Measurements from ENCODE around the gene CLIC4.
"Not testable (repeated sequence)": the region's sequence is repeated elsewhere in the genome, so short reads cannot be mapped to it uniquely, and the experiment has no call there.

Gene CLIC4

GRCh38 chr1:24748191-24749121 lies 3.2 kb downstream of the CLIC4 start:
- no peak for DNase-seq

DNA sequence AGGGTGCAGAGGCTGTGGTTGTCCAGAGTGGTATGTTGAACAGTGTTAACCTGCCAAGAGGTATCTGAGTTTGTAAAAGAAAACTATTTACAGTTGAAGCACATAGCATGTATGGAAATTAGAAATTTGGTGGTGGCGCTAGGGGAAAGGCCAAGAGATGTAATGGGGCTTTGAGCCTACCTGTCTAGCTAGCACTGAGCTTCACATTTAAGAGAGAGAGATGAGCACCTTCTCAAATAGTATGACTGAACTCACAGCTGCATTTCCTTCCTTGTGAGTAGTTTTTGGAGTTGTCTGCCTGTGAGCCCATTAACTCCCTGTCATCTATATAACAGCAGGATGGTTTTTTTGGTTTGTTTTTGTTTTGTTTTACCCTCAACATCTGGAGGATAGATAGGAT lies 4.0 kb downstream of the CLIC4 start:
- no peak for DNase-seq

DNA sequence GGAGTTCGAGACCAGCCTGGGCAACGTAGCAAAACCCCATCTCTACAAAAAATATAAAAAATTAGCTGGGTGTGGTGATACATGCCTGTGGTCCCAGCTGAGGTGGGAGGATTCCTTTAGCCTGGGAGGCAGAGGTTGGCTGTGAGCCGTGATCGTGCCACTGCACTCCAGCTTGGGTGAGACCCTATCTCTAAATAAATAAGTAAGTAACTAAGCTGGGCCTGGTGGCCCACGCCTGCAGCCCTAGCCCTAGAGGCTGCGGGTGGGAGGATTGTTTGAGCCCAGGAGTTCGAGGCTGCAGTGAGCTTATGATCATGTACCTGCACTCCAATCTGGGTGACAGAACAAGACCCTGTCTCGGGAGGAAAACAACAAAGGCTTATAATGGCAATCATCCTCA lies 4.6 kb downstream of the CLIC4 start:
- no peak for DNase-seq

- DNase-seq = no peak
Measured at GRCh38 chr1:24751833-24752232, 6.6 kb downstream of the CLIC4 start.

- no peak for DNase-seq
Measured at GRCh38 chr1:24752305-24752704, 7.1 kb downstream of the CLIC4 start.

GRCh38 chr1:24754229-24754628 lies 9.0 kb downstream of the CLIC4 start:
- DNase-seq = no peak

DNA sequence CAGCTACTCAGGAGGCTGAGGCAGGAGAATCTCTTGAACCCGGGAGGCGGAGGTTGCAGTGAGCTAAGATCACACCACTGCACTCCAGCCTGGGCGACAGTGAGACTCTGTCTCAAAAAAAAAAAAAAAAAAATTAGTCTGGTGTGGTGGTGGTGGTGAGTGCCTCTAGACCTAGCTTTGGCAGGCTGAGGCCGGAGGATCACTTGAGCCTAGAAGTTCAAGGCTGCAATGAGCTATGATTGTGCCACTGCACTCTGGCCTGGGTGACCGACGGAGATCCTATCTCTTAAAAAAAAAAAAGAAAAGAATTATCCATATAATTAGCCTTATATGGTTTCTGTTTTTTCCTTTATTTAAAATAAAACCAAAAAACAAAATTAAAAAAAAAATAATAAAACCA lies 10.1 kb downstream of the CLIC4 start:
- DNase-seq = not testable (repeated sequence)

DNA sequence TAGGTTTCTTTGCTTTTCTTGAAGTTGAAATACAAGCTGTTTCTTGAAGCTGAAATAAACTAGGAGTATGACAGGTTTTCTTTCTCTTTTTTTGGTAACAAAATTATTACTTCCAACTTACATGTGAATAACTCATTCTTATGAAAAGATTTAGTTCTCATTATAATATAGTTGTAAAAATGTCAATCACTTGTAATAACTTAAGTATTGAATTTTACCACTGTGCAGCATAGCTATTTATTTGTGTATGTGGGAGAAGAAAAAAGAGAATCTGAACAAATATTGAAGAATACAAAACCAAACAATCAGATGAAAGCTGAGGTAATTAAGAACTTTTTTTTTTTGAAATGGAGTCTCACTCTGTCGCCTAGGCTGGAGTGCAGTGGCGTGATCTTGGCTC lies 11.1 kb downstream of the CLIC4 start:
- DNase-seq = no peak

- DNase-seq = no peak
Measured at GRCh38 chr1:24759492-24759891, 14.2 kb downstream of the CLIC4 start.

- no peak for DNase-seq
Measured at GRCh38 chr1:24761582-24761981, 16.3 kb downstream of the CLIC4 start.

DNA sequence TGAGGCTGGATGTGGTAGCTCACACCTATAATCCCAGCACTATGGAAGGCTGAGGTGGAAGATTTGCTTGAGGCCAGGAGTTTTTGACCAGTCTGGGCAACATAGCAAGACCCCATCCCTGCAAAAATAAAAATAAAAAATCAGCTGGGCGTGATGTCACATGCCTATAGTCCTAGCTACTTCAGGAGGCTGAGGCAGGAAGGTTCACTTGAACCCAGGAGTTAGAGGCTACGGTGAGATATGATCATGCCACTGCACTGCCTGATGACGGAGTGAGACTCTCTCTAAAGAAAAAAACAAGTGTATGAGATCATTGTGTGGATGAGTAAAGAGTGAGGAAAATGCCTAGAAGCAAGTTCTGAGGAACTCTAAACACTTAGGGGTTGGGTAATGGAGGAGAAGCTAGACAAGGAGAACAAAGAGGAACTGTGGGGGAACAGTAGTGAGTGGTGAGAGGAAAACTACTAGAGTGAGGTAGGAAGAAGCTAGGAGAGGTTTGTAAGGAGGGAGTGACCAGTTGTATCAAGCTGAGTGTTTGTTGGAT lies 17.0 kb downstream of the CLIC4 start:
- DNase-seq = no peak

DNA sequence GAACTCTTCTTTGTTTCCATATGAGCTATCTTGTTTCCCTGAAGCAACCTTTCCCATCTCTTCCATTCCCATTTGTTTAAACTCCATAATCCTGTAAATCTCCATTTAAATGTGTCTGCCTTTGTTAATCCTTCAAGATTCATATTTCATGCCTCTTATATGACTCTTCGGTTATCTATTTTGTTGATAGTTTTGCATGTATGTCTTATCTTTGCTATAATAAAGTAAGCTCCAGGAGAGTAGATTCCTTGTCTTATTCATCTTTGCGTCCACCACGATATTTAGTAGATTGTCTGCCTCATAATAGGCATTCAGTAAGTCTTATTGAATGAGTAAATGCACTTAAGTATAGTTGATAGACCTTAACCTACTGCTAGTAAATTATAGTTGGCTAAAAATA lies 18.4 kb downstream of the CLIC4 start:
- no peak for DNase-seq

GRCh38 chr1:24764439-24764838 lies 19.2 kb downstream of the CLIC4 start:
- no peak for DNase-seq

GRCh38 chr1:24764848-24765247 lies 19.6 kb downstream of the CLIC4 start:
- DNase-seq = no peak

DNA sequence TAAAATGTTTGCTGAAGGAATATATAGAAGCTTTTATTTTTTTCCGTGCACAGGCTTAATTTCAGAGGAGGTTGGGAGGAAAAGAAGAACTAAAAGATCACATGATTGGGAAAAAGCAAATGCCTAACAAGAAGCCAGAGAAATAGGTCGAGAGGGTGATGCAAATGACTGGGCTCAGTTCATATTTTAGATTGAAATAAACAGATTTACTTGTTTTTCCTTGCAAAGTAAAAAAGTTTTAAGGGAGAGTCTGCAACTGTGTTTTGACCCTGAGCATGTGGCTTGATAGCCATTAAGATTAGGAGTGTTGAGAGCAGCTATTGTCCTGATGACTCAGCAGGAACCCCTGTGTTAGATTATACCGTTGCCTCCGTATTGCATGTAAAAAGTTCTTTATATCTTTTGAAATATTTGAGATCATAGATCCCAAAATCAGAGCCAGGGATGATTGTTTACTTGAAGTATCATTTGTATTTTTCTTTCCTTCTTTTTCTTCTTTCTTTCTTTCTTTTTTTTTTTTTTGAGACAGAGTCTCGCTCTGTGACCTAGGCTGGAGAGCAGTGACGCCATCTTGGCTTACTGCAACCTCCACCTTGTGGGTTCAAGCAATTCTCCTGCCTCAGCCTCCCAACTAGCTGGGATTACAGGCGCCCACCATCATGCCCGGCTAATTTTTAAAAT lies 20.2 kb downstream of the CLIC4 start:
- DNase-seq = no peak

DNA sequence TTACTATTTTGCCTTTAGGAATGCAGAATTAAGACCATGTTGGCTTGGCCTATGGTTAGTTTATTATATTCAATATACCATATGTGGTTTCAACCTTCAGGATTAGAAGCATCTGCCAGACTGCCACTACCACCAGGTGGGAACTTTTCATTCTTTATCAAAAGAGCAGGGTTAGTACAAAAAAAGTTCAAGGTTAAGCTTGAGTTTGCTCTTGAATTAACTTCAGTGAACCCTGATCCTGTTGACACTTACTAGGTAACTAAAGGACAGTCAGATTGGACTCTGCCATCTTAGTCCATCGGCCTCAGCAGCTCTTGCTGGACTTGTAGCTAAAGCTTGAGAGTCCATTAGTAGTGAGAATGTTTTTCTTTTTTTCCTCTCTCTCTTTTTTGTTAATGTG lies 22.1 kb downstream of the CLIC4 start:
- no peak for DNase-seq

DNA sequence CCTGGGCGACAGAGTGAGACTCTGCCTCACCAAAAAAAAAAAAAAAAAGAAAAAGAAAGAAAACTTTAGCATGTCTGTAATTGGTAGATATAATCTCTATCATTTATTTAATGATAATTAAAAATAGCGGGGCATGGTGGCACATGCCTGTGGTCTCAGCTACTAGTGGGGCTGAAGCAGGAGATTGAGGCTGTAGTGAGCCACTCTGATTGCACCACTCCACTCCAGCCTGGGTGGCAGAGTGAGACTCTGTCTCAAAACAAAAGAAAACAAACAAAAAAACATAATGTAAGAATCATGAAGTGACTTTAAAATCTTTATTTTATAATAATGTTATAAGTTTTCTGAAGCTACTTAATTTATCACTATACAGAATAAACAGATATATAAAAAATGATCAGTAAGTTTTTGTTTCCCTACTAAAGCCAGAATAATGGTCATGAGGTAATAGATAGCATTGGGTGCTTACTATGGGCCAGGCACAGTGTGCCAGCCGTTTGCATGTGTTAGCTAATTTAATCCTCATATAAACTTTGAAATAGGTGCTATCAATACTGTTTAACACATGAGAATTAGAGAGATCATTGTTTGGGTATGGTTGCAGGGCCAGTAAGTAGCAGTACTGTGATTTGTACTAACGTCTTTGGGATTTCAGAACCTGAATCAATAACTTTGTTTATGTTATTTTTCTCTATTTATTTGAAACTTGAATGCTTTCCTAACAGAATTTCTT lies 23.8 kb downstream of the CLIC4 start:
- no peak for DNase-seq

DNA sequence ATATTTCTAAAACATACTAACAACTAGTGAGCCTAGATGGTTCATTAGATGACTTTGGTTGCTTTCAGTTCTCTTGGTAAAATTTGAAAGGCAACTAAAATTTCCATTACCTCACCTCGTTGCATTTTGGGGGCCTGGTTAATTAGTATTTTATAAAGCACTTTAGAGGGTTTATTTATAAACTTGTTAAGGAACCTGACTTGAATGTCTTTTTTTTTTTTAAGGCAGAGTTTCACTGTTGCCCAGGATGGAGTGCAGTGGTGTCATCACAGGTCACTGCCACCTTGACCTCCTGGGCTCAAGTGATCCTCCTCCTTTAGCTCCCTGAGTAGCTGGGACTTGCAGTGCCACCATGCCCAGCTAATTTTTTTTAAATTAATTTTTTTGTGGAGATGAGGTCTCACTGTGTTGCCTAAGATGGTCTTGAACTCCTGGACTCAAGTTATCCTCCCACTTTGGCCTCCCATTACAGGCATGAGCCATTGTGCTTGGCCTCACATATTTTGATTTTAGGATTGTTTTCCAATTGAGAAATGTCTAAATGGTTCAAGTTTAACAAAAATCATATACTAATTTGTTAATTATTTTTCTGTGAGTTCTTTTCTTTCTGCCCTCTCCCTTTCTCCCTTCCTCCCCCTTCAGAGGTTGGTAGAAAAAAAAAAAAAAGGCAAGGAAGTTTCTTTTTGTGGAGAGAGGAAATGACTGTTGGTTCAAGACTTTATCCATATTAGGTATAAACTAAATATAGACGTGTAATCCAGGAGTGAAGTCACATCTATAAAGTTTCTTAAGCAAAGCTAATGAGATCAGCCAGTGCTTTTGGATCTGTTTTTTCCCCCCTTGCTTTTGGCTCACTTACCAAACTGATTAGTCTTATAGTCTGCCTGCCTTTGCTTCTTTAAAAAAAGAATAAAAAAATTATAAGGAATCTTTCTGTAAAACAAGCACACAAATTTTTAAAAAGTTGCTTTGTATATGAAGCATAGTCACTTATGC lies 24.7 kb downstream of the CLIC4 start:
- DNase-seq = no peak

DNA sequence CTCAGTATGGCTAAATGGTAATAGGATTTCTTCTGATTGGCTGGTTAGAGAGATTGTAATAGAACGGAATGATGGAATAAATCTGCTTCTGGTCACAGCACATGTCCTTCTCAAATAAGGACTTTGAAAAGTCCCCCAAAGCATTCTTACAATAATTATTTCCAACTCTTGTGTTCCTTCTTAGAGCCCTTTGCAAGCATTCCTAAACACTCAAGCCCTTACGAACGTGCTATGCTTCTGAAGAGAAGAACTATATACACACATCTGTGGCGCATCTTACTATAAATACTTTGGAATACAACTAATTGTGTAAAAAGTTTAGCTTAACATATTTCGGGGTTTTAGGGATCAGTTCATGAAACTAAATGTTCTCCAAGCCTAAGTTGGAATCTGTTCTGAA lies 25.6 kb downstream of the CLIC4 start:
- DNase-seq = no peak

DNA sequence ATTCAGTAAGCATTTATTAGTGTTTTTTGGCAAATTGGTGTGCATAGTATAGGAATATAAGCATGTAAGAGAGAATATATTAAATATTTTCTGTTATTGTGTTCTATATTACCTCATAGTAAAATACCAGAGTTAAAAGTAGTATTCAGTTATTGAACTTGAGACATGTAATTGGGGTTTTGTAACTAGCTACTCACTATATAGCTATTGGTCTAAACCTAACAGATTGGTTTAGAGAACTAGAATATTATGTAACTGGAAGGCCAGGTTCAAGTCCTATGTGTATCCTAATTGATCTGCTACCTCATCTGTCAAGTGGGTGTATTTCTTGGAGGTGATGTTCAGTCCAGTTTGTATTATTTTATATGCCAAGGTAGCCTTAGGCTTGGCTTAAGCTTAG lies 26.3 kb downstream of the CLIC4 start:
- DNase-seq = no peak

- no peak for DNase-seq
Measured at GRCh38 chr1:24773618-24774017, 28.4 kb downstream of the CLIC4 start.

DNA sequence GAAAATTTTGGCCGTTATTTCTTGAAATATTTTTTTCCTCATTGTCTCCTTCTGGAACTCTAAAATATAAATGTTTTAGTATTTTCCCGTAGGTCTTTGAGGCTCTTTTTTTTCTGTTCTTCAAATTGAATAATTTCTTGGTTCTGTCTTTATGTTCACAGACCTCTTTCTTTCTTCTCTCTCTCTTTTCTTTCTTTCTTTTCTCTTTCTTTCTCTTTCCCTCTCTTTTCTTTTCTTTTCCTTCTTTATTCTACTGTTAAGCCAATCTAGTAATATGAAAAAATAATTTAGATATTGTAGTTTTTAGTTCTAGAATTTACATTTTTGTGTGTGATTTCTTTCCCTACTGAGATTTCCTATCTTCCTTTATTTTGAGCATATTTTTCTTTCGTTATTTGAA lies 30.1 kb downstream of the CLIC4 start:
- no peak for DNase-seq

Measured in NCI-H2107 (cell line).